Stimulated activated CD4-positive, alpha-beta T cell treated with anti-CD3 and anti-CD28 coated beads, Interleukin-1b, Interleukin-23, amount 100 ng/mL, for 4 hours (primary cell): ENCODE results near the gene C3orf70.

Experiments
- DNase-seq, 2 donors: peaks; one replicate each; pipeline ENCODE4 v3.0.0-alpha.2; 2020; ENCODE audit warnings: low read depth in 2 of 2

C3orf70 gene

GRCh38 chr3:185052631-185053030, 100.2 kb downstream of the C3orf70 start:
- no peak for DNase-seq

DNA sequence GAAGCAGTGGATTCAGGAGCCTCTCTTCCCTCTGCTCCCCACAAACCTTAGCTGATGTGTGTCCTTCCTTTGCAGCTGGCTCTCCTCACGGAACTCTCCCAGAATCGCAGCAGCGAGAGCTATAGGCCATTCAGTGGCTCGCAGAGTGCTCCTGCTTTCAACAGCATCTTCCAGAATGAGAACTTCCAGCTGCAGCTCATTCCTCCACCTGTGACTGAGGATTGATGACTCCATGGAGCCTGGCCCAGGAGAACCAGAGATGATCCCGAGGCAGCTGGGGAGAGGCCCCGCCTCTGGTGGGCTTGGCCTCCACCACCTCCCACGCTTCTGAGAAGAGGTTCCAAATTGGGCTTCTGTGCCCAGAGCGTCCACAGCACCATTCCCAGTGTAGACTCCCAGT, 101.1 kb downstream of the C3orf70 start:
- DNase-seq, result no peak

- no peak for DNase-seq
Observed at GRCh38 chr3:185049710-185050109, 103.2 kb downstream of the C3orf70 start.

DNA sequence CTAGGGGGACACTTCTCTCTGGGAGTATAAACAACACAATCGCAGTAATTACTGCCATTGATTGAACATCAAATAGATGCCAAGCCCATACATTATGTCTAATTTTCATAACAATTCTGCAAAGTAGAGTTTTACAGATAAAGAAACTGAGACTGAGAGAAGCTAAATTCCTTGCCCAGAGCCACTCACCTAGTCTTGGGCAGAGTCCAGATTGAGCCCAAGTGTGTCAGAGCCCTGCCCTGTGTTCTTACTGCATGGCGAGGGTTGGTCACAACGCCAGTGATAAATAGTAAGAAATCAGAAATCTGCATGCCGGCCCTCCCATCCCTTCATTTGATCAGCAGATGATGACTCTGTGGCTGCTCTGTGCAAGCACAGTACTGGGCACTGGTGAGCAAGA, 106.3 kb downstream of the C3orf70 start:
- no peak for DNase-seq

DNA sequence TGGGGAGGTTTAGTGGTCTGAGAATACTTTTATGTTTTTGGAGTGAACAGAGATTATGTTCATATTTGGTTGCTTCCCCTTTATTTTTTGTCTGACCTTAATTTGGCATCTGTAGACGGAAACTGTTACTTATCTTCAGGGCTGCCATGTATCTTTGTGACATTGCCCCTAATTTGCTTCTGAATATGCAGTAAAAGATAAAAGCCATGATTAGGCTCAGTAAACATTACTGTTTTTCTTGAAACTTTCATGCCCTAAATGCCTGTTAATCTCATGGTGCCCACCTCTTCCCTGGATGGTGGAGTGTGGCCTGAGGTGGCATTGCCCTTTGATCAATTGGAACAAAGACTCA, 106.7 kb downstream of the C3orf70 start:
- DNase-seq, result no peak

- DNase-seq, result no peak
Observed at GRCh38 chr3:185042312-185043050, 110.4 kb downstream of the C3orf70 start.

DNA sequence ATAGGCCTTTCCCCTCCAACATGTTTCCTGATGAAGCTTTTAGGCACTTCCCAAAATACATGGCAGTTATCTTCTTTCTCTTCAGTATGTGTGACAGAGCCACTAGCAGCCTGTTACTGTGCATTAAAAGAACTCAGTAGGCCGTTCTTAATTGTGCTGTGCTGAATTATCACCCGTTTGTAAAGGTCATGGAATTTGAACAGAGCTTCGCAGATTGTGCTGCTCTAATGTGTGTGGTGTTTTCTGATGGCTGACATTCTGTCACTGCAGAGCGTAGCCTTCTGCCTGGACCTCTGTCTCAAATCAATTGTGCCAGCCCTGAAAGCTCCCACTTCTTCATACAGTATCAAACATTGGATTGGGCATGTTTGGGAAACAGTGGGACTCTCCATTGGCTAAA, 111.3 kb downstream of the C3orf70 start:
- DNase-seq, result no peak

DNA sequence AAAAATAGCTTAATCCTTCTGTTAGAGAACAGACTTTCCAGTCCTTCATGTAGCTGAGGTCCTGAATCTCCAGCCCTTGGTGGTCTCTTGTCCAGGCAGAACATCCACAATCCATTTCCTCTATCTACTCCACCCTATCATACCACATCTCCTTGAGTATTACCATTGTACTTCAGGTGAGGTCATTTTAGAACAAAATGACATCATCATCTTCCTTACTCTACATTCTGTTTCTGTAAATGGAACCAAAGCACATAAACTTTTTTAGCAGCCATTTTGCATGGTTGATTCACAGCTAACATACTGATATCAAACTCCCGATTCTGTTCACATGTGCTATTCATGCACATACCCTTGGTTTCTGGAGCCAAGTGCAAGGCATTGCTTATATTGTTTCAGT, 112.4 kb downstream of the C3orf70 start:
- DNase-seq, result no peak

GRCh38 chr3:185037801-185038200, 115.1 kb downstream of the C3orf70 start:
- DNase-seq, result no peak

- DNase-seq, result no peak
Observed at GRCh38 chr3:185030951-185031350, 121.9 kb downstream of the C3orf70 start.

GRCh38 chr3:185030399-185030798, 122.5 kb downstream of the C3orf70 start:
- DNase-seq, result no peak

- DNase-seq, result no peak
Observed at GRCh38 chr3:185029086-185029485, 123.8 kb downstream of the C3orf70 start.

GRCh38 chr3:185028121-185028520, 124.7 kb downstream of the C3orf70 start:
- DNase-seq, result no peak
